GM23338 (cell line): ENCODE data around the gene GPR158. TPM values are rescaled to one million over a fixed set of nuclear protein-coding genes. Genes with fewer than 3 reads are reported as not detected.

Source experiments
- ATAC-seq: fragments of 200-7000 bp; cut with Tn5 transposase; 3 replicates; pipeline ENCODE4 v1.9.1; 2020
- DNase-seq: peaks from one replicate; pipeline ENCODE4 v3.0.0-alpha.2; 2015; ENCODE audit warnings: low spot score
- H2AFZ ChIP-seq: fragments of 200-600 bp; sonication (generic); 2 replicates; pipeline ENCODE4 v1.8.0; 2016; ENCODE audit warnings: antibody characterized with exemption, mild to moderate bottlenecking, moderate library complexity
- H3F3A ChIP-seq: fragments of 200-600 bp; sonication (generic); replicated peaks from 2 replicates; pipeline ENCODE4 v1.8.0; 2017; ENCODE audit warnings: antibody characterized with exemption, mixed run types, low read depth
- H3K27ac ChIP-seq: fragments of 200-600 bp; sonication (generic); 2 replicates; pipeline ENCODE4 v1.6.1; 2016; ENCODE audit warnings: low read depth
- H3K27me3 ChIP-seq: fragments of 200-600 bp; sonication (generic); 2 replicates; pipeline ENCODE4 v1.8.0; 2016; ENCODE audit warnings: mild to moderate bottlenecking, mixed run types, moderate library complexity; ENCODE audit not compliant: insufficient read depth
- H3K36me3 ChIP-seq: fragments of 200-600 bp; sonication (generic); 2 replicates; pipeline ENCODE4 v1.8.0; 2016; ENCODE audit warnings: mild to moderate bottlenecking; ENCODE audit not compliant: insufficient read depth
- H3K4me1 ChIP-seq: fragments of 200-600 bp; sonication (generic); 2 replicates; pipeline ENCODE4 v1.8.0; 2016; ENCODE audit warnings: mild to moderate bottlenecking, moderate library complexity; ENCODE audit not compliant: insufficient read depth
- H3K4me2 ChIP-seq: fragments of 200-600 bp; sonication (generic); 2 replicates; pipeline ENCODE4 v1.7.1; 2017; ENCODE audit warnings: mixed run types
- H3K4me3 ChIP-seq: fragments of 200-600 bp; sonication (generic); 2 replicates; pipeline ENCODE4 v1.6.1; 2016; ENCODE audit warnings: mixed run types
- H3K79me2 ChIP-seq: fragments of 200-600 bp; sonication (generic); replicated peaks from 2 replicates; pipeline ENCODE4 v1.8.0; 2017; ENCODE audit warnings: mild to moderate bottlenecking; ENCODE audit not compliant: insufficient read depth
- H3K9me2 ChIP-seq: fragments of 200-600 bp; sonication (generic); 2 replicates; pipeline ENCODE4 v1.8.0; 2017; ENCODE audit not compliant: insufficient read depth
- H4K20me1 ChIP-seq: fragments of 200-600 bp; sonication (generic); replicated peaks from 2 replicates; pipeline ENCODE4 v1.8.0; 2017; ENCODE audit warnings: mild to moderate bottlenecking; ENCODE audit not compliant: insufficient read depth
- H3K27ac Mint-ChIP-seq: 2 replicates; pipeline ENCODE4 v1.8.0; 2020; ENCODE audit warnings: inconsistent platforms, mild to moderate bottlenecking, moderate library complexity, mixed read lengths
- H3K27me3 Mint-ChIP-seq: 3 replicates; pipeline ENCODE4 v1.8.0; 2022; ENCODE audit warnings: low read depth, mild to moderate bottlenecking, moderate library complexity, mixed read lengths, inconsistent platforms; ENCODE audit not compliant: insufficient read depth, poor library complexity
- H3K36me3 Mint-ChIP-seq: 3 replicates; pipeline ENCODE4 v1.8.0; 2021; ENCODE audit warnings: low read depth, mild to moderate bottlenecking, inconsistent platforms, moderate library complexity, mixed read lengths
- H3K4me1 Mint-ChIP-seq: 3 replicates; pipeline ENCODE4 v1.8.0; 2020; ENCODE audit warnings: mild to moderate bottlenecking, inconsistent platforms, mixed read lengths
- H3K4me3 Mint-ChIP-seq: 3 replicates; pipeline ENCODE4 v1.8.0; 2021; ENCODE audit warnings: moderate library complexity, mild to moderate bottlenecking, inconsistent platforms, mixed read lengths
- H3K9me3 Mint-ChIP-seq: 3 replicates; pipeline ENCODE4 v1.8.0; 2020; ENCODE audit warnings: moderate library complexity, mild to moderate bottlenecking, inconsistent platforms, mixed read lengths
- CREB1 ChIP-seq: fragments of 250-450 bp; sonication (Bioruptor Pico); IDR thresholded peaks from 2 replicates; pipeline ENCODE4 v1.5.0; 2020; ENCODE audit warnings: low read depth, mild to moderate bottlenecking, moderate library complexity
- EZH2 ChIP-seq: fragments of 200-600 bp; sonication (generic); IDR thresholded peaks from one replicate; pipeline ENCODE4 v1.8.0; 2017; ENCODE audit warnings: antibody characterized with exemption, mild to moderate bottlenecking, low read depth; ENCODE audit not compliant: unreplicated experiment
- JUNB ChIP-seq: IDR thresholded peaks from one replicate; pipeline ENCODE4 v1.6.1; 2016; ENCODE audit warnings: antibody characterized with exemption; ENCODE audit not compliant: unreplicated experiment
- POLR2AphosphoS5 ChIP-seq: IDR thresholded peaks from 2 replicates; pipeline ENCODE4 v1.6.1; 2016; ENCODE audit warnings: antibody characterized with exemption, low read depth
- ZNF331 ChIP-seq: fragments of 250-450 bp; sonication (Bioruptor Pico); IDR thresholded peaks from 2 replicates; pipeline ENCODE4 v1.5.0; 2020; ENCODE audit warnings: low read depth, mild to moderate bottlenecking, moderate library complexity
- ZNF462 ChIP-seq: fragments of 250-450 bp; sonication (Bioruptor Pico); IDR thresholded peaks from 2 replicates; pipeline ENCODE4 v1.5.0; 2020; ENCODE audit warnings: mild to moderate bottlenecking, moderate library complexity
- polyA plus RNA-seq: library from polyadenylated mRNA; unstranded; fragments of >200 nt; fragmentation: Nextera tagmentation; extraction: Ambion mirVana; gene quantifications from 2 replicates; pipeline ENCODE4 v1.2.1, GENCODE V29; 2016
- total RNA-seq: library from RNA; depleted of rRNA; stranded (reverse); fragments of >200 nt; shearing (Covaris generic); gene quantifications from 2 replicates; pipeline ENCODE4 v1.2.3, GENCODE V29; 2014
- TF ChIP-seq, protein P1 (sequence below): IDR thresholded peaks from 2 replicates; pipeline ENCODE4 v1.6.1; 2016; ENCODE audit warnings: antibody characterized with exemption
- TF ChIP-seq, protein P2 (sequence below): IDR thresholded peaks from one replicate; pipeline ENCODE4 v1.6.1; 2018; ENCODE audit warnings: antibody characterized with exemption; ENCODE audit not compliant: unreplicated experiment

The GPR158 gene
- total and polyA plus RNA-seq, 2 experiments from 2014 or later = 0.13 to 1.5 TPM

DNA sequence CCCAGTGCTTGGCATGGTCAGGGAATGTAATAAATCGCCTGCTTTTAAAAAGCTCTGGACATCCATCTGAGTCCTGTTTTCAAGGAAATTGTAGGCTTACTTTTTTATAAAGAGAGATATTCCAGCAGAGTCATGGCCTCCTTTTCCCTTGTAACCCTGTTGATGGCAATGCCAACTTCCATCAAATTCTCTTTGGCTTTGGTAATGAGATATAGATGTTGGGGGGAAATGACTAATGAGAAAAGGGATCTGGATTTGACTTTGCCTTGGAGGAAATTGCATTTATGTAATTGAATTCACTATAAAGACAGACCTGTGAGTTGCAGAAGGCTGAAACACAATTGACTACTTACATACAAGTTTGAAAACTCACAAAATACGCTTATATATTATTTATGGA is 347.5 kb downstream of the GPR158 start:
- Histone ChIP-seq H3K79me2 (no peaks in the 10 kb centered on the region), H3F3A (no peaks in the 10 kb centered on the region), H2AFZ (no peak overlapping the region), H3K27me3 (no peaks in the 10 kb centered on the region), H3K27ac (no peak overlapping the region), H3K36me3 (no peaks in the 10 kb centered on the region; the same call in 1 of the 2 replicates), H3K4me3 (no peak overlapping the region), H3K4me2 (no peak overlapping the region), H3K9me2 (peaks cover 4% of the 10 kb centered on the region; the same call in 1 of the 2 replicates), H3K4me1 (no peaks in the 10 kb centered on the region), H4K20me1 (no peaks in the 10 kb centered on the region)
- Mint-ChIP-seq H3K36me3 (peaks cover 13% of the 10 kb centered on the region; the same call in 2 of the 3 replicates), H3K4me3 (no peak overlapping the region), H3K27ac (no peak overlapping the region), H3K27me3 (no peaks in the 10 kb centered on the region), H3K9me3 (peaks cover 20% of the 10 kb centered on the region; the same call in 2 of the 3 replicates), H3K4me1 (no peaks in the 10 kb centered on the region)
- DNase-seq (no peak), ATAC-seq (no peak)
- TF ChIP-seq ZNF331 (no peak), CREB1 (CRISPR knock-in tag) (no peak), ZNF462 (CRISPR knock-in tag) (no peak), JUNB (no peak), EZH2 (no peak), POLR2AphosphoS5 (no peak)
- TF ChIP-seq, protein P1, sequence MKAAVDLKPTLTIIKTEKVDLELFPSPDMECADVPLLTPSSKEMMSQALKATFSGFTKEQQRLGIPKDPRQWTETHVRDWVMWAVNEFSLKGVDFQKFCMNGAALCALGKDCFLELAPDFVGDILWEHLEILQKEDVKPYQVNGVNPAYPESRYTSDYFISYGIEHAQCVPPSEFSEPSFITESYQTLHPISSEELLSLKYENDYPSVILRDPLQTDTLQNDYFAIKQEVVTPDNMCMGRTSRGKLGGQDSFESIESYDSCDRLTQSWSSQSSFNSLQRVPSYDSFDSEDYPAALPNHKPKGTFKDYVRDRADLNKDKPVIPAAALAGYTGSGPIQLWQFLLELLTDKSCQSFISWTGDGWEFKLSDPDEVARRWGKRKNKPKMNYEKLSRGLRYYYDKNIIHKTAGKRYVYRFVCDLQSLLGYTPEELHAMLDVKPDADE = no peak
- TF ChIP-seq, protein P2, sequence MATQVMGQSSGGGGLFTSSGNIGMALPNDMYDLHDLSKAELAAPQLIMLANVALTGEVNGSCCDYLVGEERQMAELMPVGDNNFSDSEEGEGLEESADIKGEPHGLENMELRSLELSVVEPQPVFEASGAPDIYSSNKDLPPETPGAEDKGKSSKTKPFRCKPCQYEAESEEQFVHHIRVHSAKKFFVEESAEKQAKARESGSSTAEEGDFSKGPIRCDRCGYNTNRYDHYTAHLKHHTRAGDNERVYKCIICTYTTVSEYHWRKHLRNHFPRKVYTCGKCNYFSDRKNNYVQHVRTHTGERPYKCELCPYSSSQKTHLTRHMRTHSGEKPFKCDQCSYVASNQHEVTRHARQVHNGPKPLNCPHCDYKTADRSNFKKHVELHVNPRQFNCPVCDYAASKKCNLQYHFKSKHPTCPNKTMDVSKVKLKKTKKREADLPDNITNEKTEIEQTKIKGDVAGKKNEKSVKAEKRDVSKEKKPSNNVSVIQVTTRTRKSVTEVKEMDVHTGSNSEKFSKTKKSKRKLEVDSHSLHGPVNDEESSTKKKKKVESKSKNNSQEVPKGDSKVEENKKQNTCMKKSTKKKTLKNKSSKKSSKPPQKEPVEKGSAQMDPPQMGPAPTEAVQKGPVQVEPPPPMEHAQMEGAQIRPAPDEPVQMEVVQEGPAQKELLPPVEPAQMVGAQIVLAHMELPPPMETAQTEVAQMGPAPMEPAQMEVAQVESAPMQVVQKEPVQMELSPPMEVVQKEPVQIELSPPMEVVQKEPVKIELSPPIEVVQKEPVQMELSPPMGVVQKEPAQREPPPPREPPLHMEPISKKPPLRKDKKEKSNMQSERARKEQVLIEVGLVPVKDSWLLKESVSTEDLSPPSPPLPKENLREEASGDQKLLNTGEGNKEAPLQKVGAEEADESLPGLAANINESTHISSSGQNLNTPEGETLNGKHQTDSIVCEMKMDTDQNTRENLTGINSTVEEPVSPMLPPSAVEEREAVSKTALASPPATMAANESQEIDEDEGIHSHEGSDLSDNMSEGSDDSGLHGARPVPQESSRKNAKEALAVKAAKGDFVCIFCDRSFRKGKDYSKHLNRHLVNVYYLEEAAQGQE = no peak
